GM19328 (cell line): ENCODE measurements around the gene RABL2A.
"Not testable (repeated sequence)": the region's sequence is repeated elsewhere in the genome, so short reads cannot be mapped to it uniquely, and the experiment has no call there.

Experiments used
- ATAC-seq: cut with Tn5 transposase; IDR thresholded peaks from one replicate; pipeline ENCODE4 v1.9.1; 2021; ENCODE audit warnings: mild to moderate bottlenecking, moderate library complexity; ENCODE audit not compliant: unreplicated experiment

RABL2A gene

GRCh38 chr2:113677330-113677729 lies 50.3 kb downstream of the RABL2A start:
- ATAC-seq = no peak

- no peak for ATAC-seq
These were observed 52.4 kb downstream of the RABL2A start for GRCh38 chr2:113679457-113679856.

GRCh38 chr2:113685471-113685870 lies 58.4 kb downstream of the RABL2A start:
- ATAC-seq = no peak

- ATAC-seq = no peak
These were observed 59.5 kb downstream of the RABL2A start for GRCh38 chr2:113686537-113686936.

- not testable (repeated sequence) for ATAC-seq
These were observed 63.8 kb downstream of the RABL2A start for GRCh38 chr2:113690871-113691270.
